ENCODE measurements around the gene SMIM44. TPM values are rescaled to one million over a fixed set of nuclear protein-coding genes. Genes with fewer than 3 reads are reported as not detected.

The SMIM44 gene
- total and polyA plus RNA-seq, 7 experiments from 2014 or later: not detected

DNA sequence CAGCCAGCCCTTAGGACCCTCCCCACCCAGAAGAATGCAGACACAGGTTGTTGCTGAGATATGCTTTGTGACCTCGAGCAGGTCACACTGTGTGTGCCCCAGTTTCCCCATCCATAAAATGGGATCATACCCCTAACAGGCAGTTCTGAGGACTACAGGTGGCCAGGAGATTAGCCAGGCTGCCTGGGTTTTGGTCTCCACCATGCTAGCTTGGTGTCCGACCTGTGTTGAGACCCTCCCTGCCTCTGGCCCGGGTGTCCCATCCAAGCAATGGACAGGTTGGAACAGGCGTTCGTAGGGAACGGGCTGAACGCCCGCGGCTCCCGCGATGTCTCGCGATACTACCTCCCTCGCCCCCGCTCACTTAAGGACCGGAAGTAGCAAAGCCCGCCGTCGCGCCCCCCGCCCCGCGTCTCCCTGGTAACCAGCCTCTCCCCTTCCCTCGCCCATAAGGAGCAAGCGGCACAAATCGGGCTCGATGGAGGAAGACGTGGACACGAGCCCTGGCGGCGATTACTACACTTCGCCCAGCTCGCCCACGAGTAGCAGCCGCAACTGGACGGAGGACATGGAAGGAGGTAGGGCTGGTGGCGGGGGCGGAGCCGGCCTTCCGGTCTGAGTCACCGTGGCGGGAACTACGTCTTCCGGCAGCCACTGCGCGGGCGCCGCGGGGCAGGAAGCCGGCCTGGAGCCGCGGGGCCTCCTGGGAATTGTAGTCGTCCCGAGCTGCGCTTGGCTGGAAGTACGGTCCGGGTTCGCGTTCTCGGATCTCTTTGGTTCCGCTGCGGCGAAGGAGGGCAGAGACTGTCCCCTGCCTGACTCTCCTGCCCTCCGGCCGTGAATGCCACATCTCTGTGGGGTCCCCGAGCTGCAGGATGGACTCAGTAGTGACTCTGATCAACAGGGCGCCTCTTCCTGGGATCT lies 48.3 kb downstream of the SMIM44 start:
- H3K27ac Mint-ChIP-seq: peak overlapping the region; percentile 95 to 99 (median 98)
- ChIA-PET POLR2A (interaction anchor here (0.6 to 0.9 kb wide), 6 partner anchors 72 to 389 kb away, joined by 3 read pairs; no protein-coding TSS in a partner anchor), CTCF (interaction anchor here (0.6 to 1.0 kb wide), 3 partner anchors 38 to 206 kb away, joined by 3 to 8 read pairs (median 5); no protein-coding TSS in a partner anchor)
- ATAC-seq (peak; percentile 99), DNase-seq (peak; percentile 91 to 97 (median 96))
- Histone ChIP-seq H3K27ac (ENCODE audit: low read depth, low read length) (peak overlapping the region; percentile 86), H3K36me3 (ENCODE audit: control insufficient read depth in 2 of 3, insufficient read depth in 3 of 3, low read length in 3 of 3) (peaks cover 0 to 4% (median 0%) of the 10 kb centered on the region in 3 experiments), H3K4me3 (ENCODE audit: low read length) (peak overlapping the region; percentile 70), H3K27me3 (ENCODE audit: control insufficient read depth in 2 of 2, insufficient read depth in 2 of 2, low read length in 2 of 2) (no peaks in the 10 kb centered on the region), H3K4me1 (ENCODE audit: control insufficient read depth in 2 of 2, insufficient read depth in 2 of 2, low read length in 2 of 2) (peaks cover 9 to 11% of the 10 kb centered on the region in 2 donors), H3K9me3 (ENCODE audit: control insufficient read depth in 2 of 3, low read length in 3 of 3) (no peaks in the 10 kb centered on the region)
- no peaks in the 10 kb centered on the region for H3K27me3 Mint-ChIP-seq
- H3K4me1 Mint-ChIP-seq: peaks cover 7 to 18% (median 14%) of the 10 kb centered on the region in 7 donors
- peaks cover 0 to 3% (median 0%) of the 10 kb centered on the region in 11 donors for H3K9me3 Mint-ChIP-seq
- peaks cover 0 to 10% (median 0%) of the 10 kb centered on the region in 5 donors for H3K36me3 Mint-ChIP-seq
- intact Hi-C loops (cut with micrococcal nuclease): loop anchor here (1.0 to 10.0 kb wide), 10 partner anchors 71 to 892 kb away; partner anchors contain the start of genes FZR1 (in 2 of the 2), NCLN (in 2 of the 2), APBA3 (in 1 of the 2) and MRPL54 (in 1 of the 2)
- H3K4me3 Mint-ChIP-seq: peak overlapping the region; percentile 87 to 100 (median 96)

DNA sequence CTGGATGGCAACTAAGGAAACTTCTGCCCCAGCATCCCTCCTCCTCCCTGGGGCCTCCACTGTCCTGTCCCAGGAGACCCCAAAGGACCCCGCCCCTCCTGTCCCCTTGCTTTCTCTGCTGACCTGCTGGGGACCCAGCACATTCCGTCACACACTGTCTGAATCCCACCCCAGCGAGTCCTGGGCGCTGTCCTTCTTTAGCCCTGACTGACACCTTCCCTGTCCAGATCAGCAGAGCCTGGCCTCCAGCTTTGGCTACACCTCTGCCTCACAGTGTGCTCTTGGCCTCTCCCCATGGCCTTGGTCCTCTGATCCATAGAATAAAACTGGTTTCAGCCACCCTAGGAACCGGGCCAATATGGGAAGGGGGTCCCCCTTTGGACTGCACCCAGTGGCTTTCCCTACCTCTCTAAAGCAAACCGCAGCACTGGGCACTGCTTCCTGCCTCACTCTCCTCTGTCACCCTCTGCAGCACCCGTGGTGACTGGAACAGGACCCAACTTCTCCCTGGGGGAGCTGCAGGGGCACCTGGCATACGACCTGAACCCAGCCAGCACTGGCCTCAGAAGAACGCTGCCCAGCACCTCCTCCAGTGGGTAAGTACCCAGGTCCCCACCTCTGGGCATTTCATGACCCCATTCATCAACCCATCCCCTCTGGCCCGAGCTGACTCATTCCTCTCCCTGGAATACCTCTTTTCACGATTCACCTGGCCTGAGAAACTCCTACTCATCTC lies 49.3 kb downstream of the SMIM44 start:
- H3K27ac ChIP-seq (ENCODE audit: low read depth, low read length): peak overlapping the region; percentile 86
- H3K4me1 Mint-ChIP-seq: peaks cover 7 to 18% (median 14%) of the 10 kb centered on the region in 7 donors
- POLR2A ChIA-PET: interaction anchor here (0.6 to 0.9 kb wide), 4 partner anchors 71 to 388 kb away, joined by 3 read pairs; no protein-coding TSS in a partner anchor
- H3K27ac Mint-ChIP-seq: peak overlapping the region; percentile 95 to 99 (median 98)
- intact Hi-C loops (cut with micrococcal nuclease): loop anchor here in 1 of 2 donors (1.0 to 10.0 kb wide), 4 partner anchors 73 to 649 kb away; partner anchors contain the start of genes SGTA and THOP1
- no peaks in the 10 kb centered on the region for H3K27me3 Mint-ChIP-seq
- H3K36me3 Mint-ChIP-seq: peaks cover 0 to 10% (median 0%) of the 10 kb centered on the region in 5 donors
- CTCF ChIA-PET: no interaction called here
- H3K9me3 Mint-ChIP-seq: peaks cover 0 to 3% (median 0%) of the 10 kb centered on the region in 11 donors
- H3K4me3 ChIP-seq (ENCODE audit: low read length): no peak overlapping the region
- ATAC-seq (no peak), DNase-seq (no peak)
- H3K4me1 ChIP-seq (ENCODE audit: control insufficient read depth in 2 of 2, insufficient read depth in 2 of 2, low read length in 2 of 2): peaks cover 9 to 11% of the 10 kb centered on the region in 2 donors
- H3K36me3 ChIP-seq (ENCODE audit: control insufficient read depth in 2 of 3, insufficient read depth in 3 of 3, low read length in 3 of 3): peaks cover 0 to 4% (median 0%) of the 10 kb centered on the region in 3 experiments
- H3K4me3 Mint-ChIP-seq: peak overlapping the region; percentile 87 to 100 (median 96)
- H3K9me3 ChIP-seq (ENCODE audit: control insufficient read depth in 2 of 3, low read length in 3 of 3): no peaks in the 10 kb centered on the region
- no peaks in the 10 kb centered on the region for H3K27me3 ChIP-seq (ENCODE audit: control insufficient read depth in 2 of 2, insufficient read depth in 2 of 2, low read length in 2 of 2)

- POLR2A ChIA-PET: no interaction called here
- Mint-ChIP-seq H3K4me1 (peaks cover 7 to 18% (median 14%) of the 10 kb centered on the region in 7 donors), H3K4me3 (no peak overlapping the region), H3K9me3 (peaks cover 0 to 3% (median 0%) of the 10 kb centered on the region in 11 donors), H3K36me3 (peaks cover 0 to 10% (median 0%) of the 10 kb centered on the region in 5 donors), H3K27ac (peak overlapping the region in 1 of 9 donors; percentile 29), H3K27me3 (no peaks in the 10 kb centered on the region)
- ATAC-seq (no peak), DNase-seq (no peak)
- Histone ChIP-seq H3K36me3 (ENCODE audit: control insufficient read depth in 2 of 3, insufficient read depth in 3 of 3, low read length in 3 of 3) (no peaks in the 10 kb centered on the region), H3K27me3 (ENCODE audit: control insufficient read depth in 2 of 2, insufficient read depth in 2 of 2, low read length in 2 of 2) (no peaks in the 10 kb centered on the region), H3K4me1 (ENCODE audit: control insufficient read depth in 2 of 2, insufficient read depth in 2 of 2, low read length in 2 of 2) (peaks cover 9 to 11% of the 10 kb centered on the region in 2 donors), H3K9me3 (ENCODE audit: control insufficient read depth in 2 of 3, low read length in 3 of 3) (no peaks in the 10 kb centered on the region), H3K27ac (ENCODE audit: low read depth, low read length) (no peak overlapping the region), H3K4me3 (ENCODE audit: low read length) (no peak overlapping the region)
- intact Hi-C loops (cut with micrococcal nuclease): loop anchor here in 1 of 2 donors (10.0 kb wide), 2 partner anchors 479 to 649 kb away; partner anchors contain the start of genes SGTA and THOP1
- CTCF ChIA-PET: interaction anchor here (0.7 kb wide), 1 partner anchor 108 kb away, joined by 3 read pairs; no protein-coding TSS in a partner anchor
These were observed 49.9 kb downstream of the SMIM44 start for GRCh38 chr19:3433313-3433712.

Other genes with a start within 250 kb of the SMIM44 start
- gene NFIC, start 116.9 kb downstream of the SMIM44 start, total RNA-seq: 10 to 100 TPM; 15.0 to 35.2 (median 33.1) TPM
- 10 to 100 TPM; 12.2 to 24.6 TPM for gene NFIC, start 116.9 kb downstream of the SMIM44 start, polyA plus RNA-seq
- 1 to 10 TPM in 1 of 5 experiments, under 1 TPM in 1, not detected in 3; 0.82 to 1.8 TPM for gene SMIM24, start 2.9 kb downstream of the SMIM44 start, total RNA-seq
- gene SMIM24, start 2.9 kb downstream of the SMIM44 start, polyA plus RNA-seq: not detected
- 10 to 100 TPM in 1 of 5 experiments, 1 to 10 TPM in 4; 4.4 to 16.4 (median 8.0) TPM for gene DOHH, start 17.2 kb upstream of the SMIM44 start, total RNA-seq
- gene DOHH, start 17.2 kb upstream of the SMIM44 start, polyA plus RNA-seq: 10 to 100 TPM in 1 of 2 donors, 1 to 10 TPM in 1; 4.6 to 15.0 TPM
- gene FZR1, start 22.9 kb upstream of the SMIM44 start, total RNA-seq: 10 to 100 TPM; 60.7 to 90.7 (median 71.3) TPM
- gene FZR1, start 22.9 kb upstream of the SMIM44 start, polyA plus RNA-seq: 10 to 100 TPM in 1 of 2 donors, 1 to 10 TPM in 1; 7.8 to 15.1 TPM
- gene TEKTIP1, start 55.7 kb upstream of the SMIM44 start, total RNA-seq: 10 to 100 TPM in 3 of 5 experiments, 1 to 10 TPM in 2; 5.6 to 11.5 (median 10.6) TPM
- gene TEKTIP1, start 55.7 kb upstream of the SMIM44 start, polyA plus RNA-seq: not detected
- 100 to 1,000 TPM in 3 of 5 experiments, 10 to 100 TPM in 2; 95.2 to 153 (median 101) TPM for gene MFSD12, start 74.1 kb upstream of the SMIM44 start, total RNA-seq
- 10 to 100 TPM; 41.2 to 74.0 TPM for gene MFSD12, start 74.1 kb upstream of the SMIM44 start, polyA plus RNA-seq
- gene HMG20B, start 89.5 kb upstream of the SMIM44 start, total RNA-seq: 10 to 100 TPM; 37.9 to 63.7 (median 53.0) TPM
- gene HMG20B, start 89.5 kb upstream of the SMIM44 start, polyA plus RNA-seq: 10 to 100 TPM; 50.6 to 65.6 TPM
- 1 to 10 TPM in 4 of 5 experiments, under 1 TPM in 1; 0.85 to 3.3 (median 2.9) TPM for gene GIPC3, start 102.0 kb upstream of the SMIM44 start, total RNA-seq
- 1 to 10 TPM; 1.3 to 1.5 TPM for gene GIPC3, start 102.0 kb upstream of the SMIM44 start, polyA plus RNA-seq
- gene TBXA2R, start 123.4 kb upstream of the SMIM44 start, total RNA-seq: 1 to 10 TPM in 4 of 5 experiments, under 1 TPM in 1; 0.73 to 5.9 (median 4.1) TPM
- gene TBXA2R, start 123.4 kb upstream of the SMIM44 start, polyA plus RNA-seq: 1 to 10 TPM; 6.4 to 9.0 TPM
- 10 to 100 TPM; 35.4 to 46.7 (median 37.1) TPM for gene CACTIN, start 143.3 kb upstream of the SMIM44 start, total RNA-seq
- gene CACTIN, start 143.3 kb upstream of the SMIM44 start, polyA plus RNA-seq: 10 to 100 TPM in 1 of 2 donors, 1 to 10 TPM in 1; 9.5 to 22.2 TPM
- gene PIP5K1C, start 217.0 kb upstream of the SMIM44 start, total RNA-seq: 10 to 100 TPM; 21.5 to 32.4 (median 30.7) TPM
- gene PIP5K1C, start 217.0 kb upstream of the SMIM44 start, polyA plus RNA-seq: 10 to 100 TPM in 1 of 2 donors, 1 to 10 TPM in 1; 6.8 to 17.8 TPM
- gene TJP3, start 224.9 kb upstream of the SMIM44 start, total RNA-seq: 10 to 100 TPM in 4 of 5 experiments, 1 to 10 TPM in 1; 1.2 to 20.1 (median 16.8) TPM
- gene TJP3, start 224.9 kb upstream of the SMIM44 start, polyA plus RNA-seq: 10 to 100 TPM; 14.0 to 16.1 TPM

Data from naive thymus-derived CD4-positive, alpha-beta T cell (primary cell).